ENCODE data around the gene IQSEC1.
"Not testable (repeated sequence)": the region's sequence is repeated elsewhere in the genome, so short reads cannot be mapped to it uniquely, and the experiment has no call there.

IQSEC1 gene

GRCh38 chr3:12853847-12854246 is 219.4 kb downstream of the IQSEC1 start:
- not testable (repeated sequence) for DNase-seq

- no peak for DNase-seq
These were observed 221.0 kb downstream of the IQSEC1 start for GRCh38 chr3:12852201-12852600.
